Common myeloid progenitor, CD34-positive (primary cell): ENCODE results near the gene FAM177B.
A peak's percentile ranks its signal among the peaks of the same experiment; 100 is the strongest.

Experiments
- CTCF ChIA-PET: fragments of 350-600 bp; sonication (Branson Sonifier 250); formaldehyde crosslinking; loops from one replicate; lab custom pipeline; 2021; ENCODE audit warnings: antibody characterized with exemption; lab: Charles Lee
- POLR2A ChIA-PET: fragments of 350-600 bp; sonication (Branson Sonifier 250); formaldehyde crosslinking; loops from one replicate; lab custom pipeline; 2021; ENCODE audit warnings: antibody characterized with exemption; lab: Charles Lee
- DNase-seq, 3 donors: peaks; one replicate each; pipeline versions ENCODE4 v3.0.0 to v3.0.0-alpha.2; 2013
- H3K27ac ChIP-seq, 2 experiments: 1 replicate in 1 of 2; 2 replicates in 1 of 2; pipeline ENCODE4 v1.7.0; 2013; ENCODE audit warnings: inconsistent platforms in 2 of 2, low read length in 2 of 2, mild to moderate bottlenecking in 2 of 2, low read depth in 1 of 2, moderate library complexity in 1 of 2; ENCODE audit not compliant: severe bottlenecking in 2 of 2, insufficient read depth in 1 of 2, poor library complexity in 1 of 2
- H3K27me3 ChIP-seq, 5 experiments: replicated peaks in 2 of 5; 1 replicate in 3 of 5; 2 replicates in 2 of 5; pipeline versions ENCODE4 v1.6.1 to v1.7.0; 2013; ENCODE audit warnings: low read length in 4 of 5, mild to moderate bottlenecking in 2 of 5, moderate library complexity in 2 of 5, inconsistent platforms in 1 of 5; ENCODE audit not compliant: insufficient read depth in 5 of 5, control insufficient read depth in 4 of 5
- H3K36me3 ChIP-seq, 4 experiments: 1 replicate in 2 of 4; 2 replicates in 2 of 4; pipeline versions ENCODE4 v1.6.1 to v1.7.0; 2013; ENCODE audit warnings: low read length in 3 of 4, control low read depth in 1 of 4, mild to moderate bottlenecking in 1 of 4; ENCODE audit not compliant: control insufficient read depth in 4 of 4, insufficient read depth in 4 of 4
- H3K4me1 ChIP-seq, 4 experiments: 1 replicate in 3 of 4; 2 replicates in 1 of 4; pipeline versions ENCODE4 v1.6.1 to v1.7.1; 2013; ENCODE audit warnings: low read length in 3 of 4, mild to moderate bottlenecking in 3 of 4, control low read depth in 1 of 4, inconsistent platforms in 1 of 4, moderate library complexity in 1 of 4; ENCODE audit not compliant: control insufficient read depth in 4 of 4, insufficient read depth in 4 of 4; ENCODE audit errors: control extremely low read depth in 1 of 4
- H3K4me3 ChIP-seq, 7 experiments: 1 replicate in 4 of 7; 2 replicates in 3 of 7; pipeline versions ENCODE4 v1.5.1 to v1.7.0; 2013; ENCODE audit warnings: mild to moderate bottlenecking in 7 of 7, low read length in 6 of 7, moderate library complexity in 6 of 7, inconsistent platforms in 2 of 7, low read depth in 2 of 7, control low read depth in 1 of 7; ENCODE audit not compliant: insufficient read depth in 4 of 7, control insufficient read depth in 1 of 7; ENCODE audit errors: extremely low read depth in 1 of 7
- H3K9me3 ChIP-seq, 5 experiments: 1 replicate in 4 of 5; 2 replicates in 1 of 5; pipeline versions ENCODE4 v1.6.1 to v1.7.1; 2013; ENCODE audit warnings: low read length in 4 of 5, mild to moderate bottlenecking in 2 of 5, inconsistent platforms in 1 of 5, low read depth in 1 of 5, moderate library complexity in 1 of 5; ENCODE audit not compliant: control insufficient read depth in 4 of 5, insufficient read depth in 2 of 5; ENCODE audit errors: control extremely low read depth in 1 of 5
- WGBS: methylation state at CpG from one replicate; pipeline ENCODE4 v1.1.5; 2013; ENCODE audit not compliant: insufficient coverage; 5-methylcytosine and 5-hydroxymethylcytosine counted together

The FAM177B gene

DNA sequence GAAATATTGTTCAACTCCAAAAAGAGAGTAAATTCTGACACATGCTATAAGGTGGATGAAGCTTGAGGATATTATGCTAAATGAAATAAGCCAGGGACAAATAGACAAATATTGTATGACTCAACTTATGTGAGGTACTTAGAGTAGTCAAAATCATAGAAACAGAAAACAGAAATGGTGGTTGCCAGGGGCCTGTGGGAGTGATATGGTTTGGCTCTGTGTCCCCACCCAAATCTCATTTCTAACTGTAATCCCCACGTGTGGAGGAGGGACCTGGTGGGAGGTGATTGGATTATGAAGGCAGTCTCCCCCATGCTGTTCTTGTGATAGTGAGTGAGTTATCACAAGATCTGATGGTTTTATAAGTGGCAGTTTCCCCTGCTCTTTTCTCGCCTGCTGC, 53.1 kb downstream of the FAM177B start:
- ChIA-PET CTCF (interaction anchor here (1.3 to 2.7 kb wide), 3 partner anchors 287 to 295 kb away, joined by 3 to 12 read pairs (median 3); no protein-coding TSS in a partner anchor), POLR2A (no interaction called here)
- DNase-seq: peak in 1 of 3 donors; percentile 5
- Histone ChIP-seq H3K36me3 (no peaks in the 10 kb centered on the region), H3K27me3 (no peaks in the 10 kb centered on the region), H3K4me1 (peaks cover 0 to 7% (median 1%) of the 10 kb centered on the region in 4 experiments), H3K9me3 (peaks cover 0 to 10% (median 0%) of the 10 kb centered on the region in 5 experiments), H3K27ac (no peak overlapping the region), H3K4me3 (no peak overlapping the region)
- 100% methylated on average over 1 of the region's 2 CpGs for WGBS

- WGBS: 18% methylated on average over 2 of the region's 4 CpGs
- no peak for DNase-seq
- H3K27me3 ChIP-seq: no peaks in the 10 kb centered on the region
- no peak overlapping the region for H3K27ac ChIP-seq
- H3K4me3 ChIP-seq: no peak overlapping the region
- peaks cover 0 to 10% (median 0%) of the 10 kb centered on the region in 5 experiments for H3K9me3 ChIP-seq
- H3K36me3 ChIP-seq: no peaks in the 10 kb centered on the region
- POLR2A ChIA-PET: no interaction called here
- CTCF ChIA-PET: interaction anchor here (0.7 to 2.7 kb wide), 6 partner anchors 15 to 337 kb away, joined by 3 to 12 read pairs (median 4); no protein-coding TSS in a partner anchor
- peaks cover 0 to 3% (median 0%) of the 10 kb centered on the region in 4 experiments for H3K4me1 ChIP-seq
These were observed 53.5 kb downstream of the FAM177B start for GRCh38 chr1:222790520-222790919.

DNA sequence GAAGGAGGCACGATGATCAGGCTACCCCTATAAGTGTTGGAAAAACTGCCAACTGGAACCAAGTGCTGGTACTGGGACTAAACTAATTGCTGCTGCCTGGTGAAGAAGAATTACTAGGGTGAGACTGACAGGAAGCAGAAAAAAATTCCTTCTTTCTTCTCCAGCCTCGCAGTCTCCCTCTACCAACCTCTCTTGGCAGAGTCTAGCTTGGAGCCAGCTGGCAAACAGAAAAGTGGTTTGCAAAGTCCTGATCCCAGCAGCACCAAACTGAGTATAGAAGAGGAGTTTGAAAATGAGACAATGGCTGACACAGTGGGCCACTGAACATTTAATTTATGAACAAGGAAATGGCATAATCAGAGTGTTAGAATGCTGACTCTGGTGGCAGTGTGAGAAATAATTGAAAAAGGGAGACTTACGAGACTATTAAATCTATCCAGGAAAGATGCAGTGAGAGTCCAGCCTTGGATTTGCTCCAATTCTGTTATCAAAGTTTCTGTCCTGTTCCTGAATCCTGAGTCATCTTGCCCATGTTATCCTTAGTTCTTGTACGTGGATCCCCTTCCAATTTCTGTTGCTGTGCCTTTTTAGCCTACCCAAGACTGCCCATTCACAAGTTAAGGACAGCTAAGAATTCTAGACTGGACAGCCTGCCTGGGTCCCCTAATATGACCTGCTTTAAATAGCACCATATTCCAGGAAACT, 54.2 kb downstream of the FAM177B start:
- POLR2A ChIA-PET: no interaction called here
- H3K4me3 ChIP-seq: no peak overlapping the region
- H3K27ac ChIP-seq: no peak overlapping the region
- no peaks in the 10 kb centered on the region for H3K36me3 ChIP-seq
- 73% methylated on average over 3 of the region's 4 CpGs for WGBS
- CTCF ChIA-PET: interaction anchor here (0.7 to 2.7 kb wide), 10 partner anchors 15 to 336 kb away, joined by 3 to 12 read pairs (median 4); no protein-coding TSS in a partner anchor
- H3K4me1 ChIP-seq: no peaks in the 10 kb centered on the region
- DNase-seq: no peak
- no peaks in the 10 kb centered on the region for H3K27me3 ChIP-seq
- H3K9me3 ChIP-seq: peaks cover 0 to 10% (median 0%) of the 10 kb centered on the region in 5 experiments

GRCh38 chr1:222792744-222793143, 55.7 kb downstream of the FAM177B start:
- DNase-seq: peak; percentile 44 to 63 (median 58)
- ChIA-PET CTCF (interaction anchor here (0.6 to 2.7 kb wide), 12 partner anchors 9 to 341 kb away, joined by 3 to 15 read pairs (median 3); partner anchors contain the start of gene FAM177B), POLR2A (no interaction called here)
- no peak overlapping the region for H3K4me3 ChIP-seq
- no peak overlapping the region for H3K27ac ChIP-seq
- 17% methylated on average over 1 of the region's 2 CpGs for WGBS
- H3K36me3 ChIP-seq: no peaks in the 10 kb centered on the region
- no peaks in the 10 kb centered on the region for H3K4me1 ChIP-seq
- H3K27me3 ChIP-seq: no peaks in the 10 kb centered on the region
- peaks cover 0 to 10% (median 0%) of the 10 kb centered on the region in 5 experiments for H3K9me3 ChIP-seq

- peaks cover 0 to 6% (median 0%) of the 10 kb centered on the region in 5 experiments for H3K9me3 ChIP-seq
- DNase-seq: no peak
- CTCF ChIA-PET: interaction anchor here (0.8 to 2.8 kb wide), 11 partner anchors 56 to 329 kb away, joined by 3 to 17 read pairs (median 4); partner anchors contain the start of gene FAM177B
- POLR2A ChIA-PET: interaction anchor here (0.6 kb wide), 1 partner anchor 16 kb away, joined by 4 read pairs; no protein-coding TSS in a partner anchor
- H3K27ac ChIP-seq: no peak overlapping the region
- H3K27me3 ChIP-seq: no peaks in the 10 kb centered on the region
- H3K4me1 ChIP-seq: no peaks in the 10 kb centered on the region
- WGBS: 96% methylated on average over 6 of the region's 6 CpGs
- no peaks in the 10 kb centered on the region for H3K36me3 ChIP-seq
- H3K4me3 ChIP-seq: no peak overlapping the region
These were observed 57.9 kb downstream of the FAM177B start for GRCh38 chr1:222794656-222795474.

DNA sequence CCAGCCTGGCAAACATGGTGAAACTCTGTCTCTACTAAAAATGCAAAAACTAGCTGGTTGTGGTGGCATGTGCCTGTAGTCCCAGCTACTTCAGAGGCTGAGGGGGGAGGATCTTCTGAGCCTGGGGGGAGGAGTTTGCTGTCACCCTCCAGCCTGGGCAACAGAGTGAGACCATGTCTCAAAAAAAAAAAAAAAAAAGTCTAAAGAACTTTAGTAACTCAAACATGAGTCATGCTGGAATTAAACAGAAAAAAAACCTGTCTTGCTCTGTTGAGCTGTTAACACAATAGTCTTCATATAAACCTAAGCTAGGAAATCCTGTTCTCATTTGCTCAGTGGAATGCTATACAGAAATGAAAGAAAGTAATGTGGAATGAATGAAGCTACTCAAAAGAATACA, 61.1 kb downstream of the FAM177B start:
- no peak overlapping the region for H3K27ac ChIP-seq
- POLR2A ChIA-PET: no interaction called here
- DNase-seq: peak in 2 of 3 donors; percentile 17 to 27
- H3K27me3 ChIP-seq: no peaks in the 10 kb centered on the region
- H3K9me3 ChIP-seq: no peaks in the 10 kb centered on the region
- H3K4me1 ChIP-seq: no peaks in the 10 kb centered on the region
- no peak overlapping the region for H3K4me3 ChIP-seq
- H3K36me3 ChIP-seq: no peaks in the 10 kb centered on the region
- CTCF ChIA-PET: interaction anchor here (0.7 to 1.5 kb wide), 5 partner anchors 14 to 876 kb away, joined by 3 to 4 read pairs (median 3); no protein-coding TSS in a partner anchor
